ENCODE data around the gene EOGT.

EOGT gene

GRCh38 chr3:69016901-69017300, 3.4 kb upstream of the EOGT start:
- Histone ChIP-seq H3K4me1 (ENCODE audit: insufficient read depth, poor library complexity, severe bottlenecking) (peaks cover 11% of the 10 kb centered on the region), H3K27me3 (ENCODE audit: insufficient read depth, poor library complexity, severe bottlenecking) (no peaks in the 10 kb centered on the region), H3K27ac (ENCODE audit: poor library complexity, severe bottlenecking) (no peak overlapping the region), H3K9me3 (ENCODE audit: severe bottlenecking) (no peaks in the 10 kb centered on the region), H3K4me3 (ENCODE audit: severe bottlenecking) (no peak overlapping the region), H3K36me3 (ENCODE audit: low read depth) (peaks cover 37% of the 10 kb centered on the region)
- DNase-seq (ENCODE audit: low spot score) (no peak), ATAC-seq (ENCODE audit: low read depth) (no peak)
- TF ChIP-seq, protein P1, sequence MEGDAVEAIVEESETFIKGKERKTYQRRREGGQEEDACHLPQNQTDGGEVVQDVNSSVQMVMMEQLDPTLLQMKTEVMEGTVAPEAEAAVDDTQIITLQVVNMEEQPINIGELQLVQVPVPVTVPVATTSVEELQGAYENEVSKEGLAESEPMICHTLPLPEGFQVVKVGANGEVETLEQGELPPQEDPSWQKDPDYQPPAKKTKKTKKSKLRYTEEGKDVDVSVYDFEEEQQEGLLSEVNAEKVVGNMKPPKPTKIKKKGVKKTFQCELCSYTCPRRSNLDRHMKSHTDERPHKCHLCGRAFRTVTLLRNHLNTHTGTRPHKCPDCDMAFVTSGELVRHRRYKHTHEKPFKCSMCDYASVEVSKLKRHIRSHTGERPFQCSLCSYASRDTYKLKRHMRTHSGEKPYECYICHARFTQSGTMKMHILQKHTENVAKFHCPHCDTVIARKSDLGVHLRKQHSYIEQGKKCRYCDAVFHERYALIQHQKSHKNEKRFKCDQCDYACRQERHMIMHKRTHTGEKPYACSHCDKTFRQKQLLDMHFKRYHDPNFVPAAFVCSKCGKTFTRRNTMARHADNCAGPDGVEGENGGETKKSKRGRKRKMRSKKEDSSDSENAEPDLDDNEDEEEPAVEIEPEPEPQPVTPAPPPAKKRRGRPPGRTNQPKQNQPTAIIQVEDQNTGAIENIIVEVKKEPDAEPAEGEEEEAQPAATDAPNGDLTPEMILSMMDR (IDR thresholded peaks at IDR 0.05; ENCODE audit: poor library complexity, severe bottlenecking), result no peak

- Histone ChIP-seq H3K4me3 (ENCODE audit: severe bottlenecking) (no peak overlapping the region), H3K4me1 (ENCODE audit: insufficient read depth, poor library complexity, severe bottlenecking) (peaks cover 15% of the 10 kb centered on the region), H3K27ac (ENCODE audit: poor library complexity, severe bottlenecking) (no peak overlapping the region), H3K36me3 (ENCODE audit: low read depth) (peaks cover 38% of the 10 kb centered on the region), H3K9me3 (ENCODE audit: severe bottlenecking) (no peaks in the 10 kb centered on the region), H3K27me3 (ENCODE audit: insufficient read depth, poor library complexity, severe bottlenecking) (no peaks in the 10 kb centered on the region)
- TF ChIP-seq, protein P1 (IDR thresholded peaks at IDR 0.05; ENCODE audit: poor library complexity, severe bottlenecking), result no peak
- DNase-seq (ENCODE audit: low spot score) (no peak), ATAC-seq (ENCODE audit: low read depth) (no peak)
These were observed 2.6 kb upstream of the EOGT start for GRCh38 chr3:69016102-69016501.

GRCh38 chr3:69014022-69014580, 617 bp upstream of the EOGT start:
- H3K4me3 ChIP-seq (ENCODE audit: severe bottlenecking), result peak overlapping the region; percentile 57
- no peak for DNase-seq (ENCODE audit: low spot score)
- peaks cover 45% of the 10 kb centered on the region for H3K36me3 ChIP-seq (ENCODE audit: low read depth)
- peak overlapping the region; percentile 95 for H3K27ac ChIP-seq (ENCODE audit: poor library complexity, severe bottlenecking)
- peaks cover 15% of the 10 kb centered on the region for H3K4me1 ChIP-seq (ENCODE audit: insufficient read depth, poor library complexity, severe bottlenecking)
- TF ChIP-seq, protein P1 (IDR thresholded peaks at IDR 0.05; ENCODE audit: poor library complexity, severe bottlenecking), result no peak
- H3K9me3 ChIP-seq (ENCODE audit: severe bottlenecking), result no peaks in the 10 kb centered on the region
- no peaks in the 10 kb centered on the region for H3K27me3 ChIP-seq (ENCODE audit: insufficient read depth, poor library complexity, severe bottlenecking)
- no peak for ATAC-seq (ENCODE audit: low read depth)

DNA sequence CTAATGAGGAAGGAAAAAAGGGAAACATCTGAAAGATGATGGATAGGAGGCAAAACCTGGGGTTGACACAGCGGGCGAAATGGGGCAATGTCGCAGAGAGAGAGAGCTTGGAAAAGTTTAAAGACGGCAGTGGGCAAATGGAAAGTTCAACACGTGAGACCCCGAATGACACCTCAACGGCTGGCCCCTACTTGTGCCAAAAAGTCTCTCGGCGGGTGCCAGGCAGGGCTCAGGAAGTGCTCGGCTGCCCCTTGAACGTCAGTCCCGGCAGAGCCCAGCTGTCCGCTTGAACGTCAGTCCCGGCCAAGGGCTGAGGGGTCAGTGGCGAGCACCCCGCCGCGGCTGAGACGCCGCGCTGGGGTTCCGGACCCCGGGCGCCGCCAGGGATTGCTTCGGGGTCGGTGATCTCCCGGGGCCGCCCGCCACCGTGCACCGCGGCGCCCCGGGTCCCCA, 658 bp downstream of the EOGT start:
- Histone ChIP-seq H3K4me1 (ENCODE audit: insufficient read depth, poor library complexity, severe bottlenecking) (peaks cover 15% of the 10 kb centered on the region), H3K27me3 (ENCODE audit: insufficient read depth, poor library complexity, severe bottlenecking) (no peaks in the 10 kb centered on the region), H3K36me3 (ENCODE audit: low read depth) (peaks cover 46% of the 10 kb centered on the region), H3K27ac (ENCODE audit: poor library complexity, severe bottlenecking) (peak overlapping the region; percentile 95), H3K9me3 (ENCODE audit: severe bottlenecking) (no peaks in the 10 kb centered on the region), H3K4me3 (ENCODE audit: severe bottlenecking) (peak overlapping the region; percentile 57)
- peak; percentile 40 for ATAC-seq (ENCODE audit: low read depth)
- no peak for DNase-seq (ENCODE audit: low spot score)
- TF ChIP-seq, protein P1 (IDR thresholded peaks at IDR 0.05; ENCODE audit: poor library complexity, severe bottlenecking), result no peak

GRCh38 chr3:69012100-69012799, 1.2 kb downstream of the EOGT start:
- DNase-seq (ENCODE audit: low spot score) (peak; percentile 86), ATAC-seq (ENCODE audit: low read depth) (peak; percentile 55)
- no peaks in the 10 kb centered on the region for H3K9me3 ChIP-seq (ENCODE audit: severe bottlenecking)
- peaks cover 50% of the 10 kb centered on the region for H3K36me3 ChIP-seq (ENCODE audit: low read depth)
- H3K27ac ChIP-seq (ENCODE audit: poor library complexity, severe bottlenecking), result peak overlapping the region; percentile 95
- H3K27me3 ChIP-seq (ENCODE audit: insufficient read depth, poor library complexity, severe bottlenecking), result no peaks in the 10 kb centered on the region
- peak overlapping the region; percentile 57 for H3K4me3 ChIP-seq (ENCODE audit: severe bottlenecking)
- peaks cover 15% of the 10 kb centered on the region for H3K4me1 ChIP-seq (ENCODE audit: insufficient read depth, poor library complexity, severe bottlenecking)
- TF ChIP-seq, protein P1 (IDR thresholded peaks at IDR 0.05; ENCODE audit: poor library complexity, severe bottlenecking), result no peak

Data from RWPE2 (cell line).